Esophagus squamous epithelium (tissue), 4 donors: Measurements from ENCODE around the gene TSHZ2.
"Not testable (repeated sequence)": the region's sequence is repeated elsewhere in the genome, so short reads cannot be mapped to it uniquely, and the experiment has no call there.

ENCODE experiments used
- CTCF ChIP-seq, 6 experiments: fragments of 450-650 bp in 4 of 6; fragments of 200-600 bp in 2 of 6; sonication (generic) in 2 of 6; IDR thresholded peaks; one replicate each; pipeline ENCODE4 v1.5.1; 2016 to 2019; ENCODE audit warnings: antibody characterized with exemption in 6 of 6, mild to moderate bottlenecking in 4 of 6, moderate library complexity in 4 of 6
- POLR2A ChIP-seq, 4 donors: fragments of 450-650 bp; IDR thresholded peaks; one replicate each; pipeline ENCODE4 v1.6.1; 2017; ENCODE audit warnings: antibody characterized with exemption in 4 of 4, mild to moderate bottlenecking in 4 of 4, moderate library complexity in 3 of 4

- not testable (repeated sequence) for TF ChIP-seq CTCF, POLR2A (IDR thresholded peaks at IDR 0.05)
These were observed 564.2 kb downstream of the TSHZ2 start for GRCh38 chr20:53536382-53536781.
